C4-2B (cell line): Measurements from ENCODE around the gene ASPDH.

ENCODE experiments used
- CTCF ChIP-seq: fragments of 450-650 bp; conservative IDR thresholded peaks from 2 replicates; pipeline ENCODE4 v1.5.1; 2017; ENCODE audit warnings: mild to moderate bottlenecking
- ZFX ChIP-seq: fragments of 450-650 bp; IDR thresholded peaks from 2 replicates; pipeline ENCODE4 v1.6.1; 2017

- TF ChIP-seq CTCF (no peak), ZFX (no peak)
Observed at GRCh38 chr19:50562329-50562728, 48.6 kb upstream of the ASPDH start.
